Stimulated activated CD4-positive, alpha-beta T cell treated with anti-CD3 and anti-CD28 coated beads, Interleukin-1b, Interleukin-23, amount 100 ng/mL, for 48 hours (primary cell): Measurements from ENCODE around the gene DIP2A.
"Not testable (repeated sequence)": the region's sequence is repeated elsewhere in the genome, so short reads cannot be mapped to it uniquely, and the experiment has no call there.

ENCODE experiments used
- DNase-seq: peaks from one replicate; pipeline ENCODE4 v3.0.0-alpha.2; 2020

The DIP2A gene

GRCh38 chr21:46483300-46484295, 24.9 kb downstream of the DIP2A start:
- DNase-seq = no peak

DNA sequence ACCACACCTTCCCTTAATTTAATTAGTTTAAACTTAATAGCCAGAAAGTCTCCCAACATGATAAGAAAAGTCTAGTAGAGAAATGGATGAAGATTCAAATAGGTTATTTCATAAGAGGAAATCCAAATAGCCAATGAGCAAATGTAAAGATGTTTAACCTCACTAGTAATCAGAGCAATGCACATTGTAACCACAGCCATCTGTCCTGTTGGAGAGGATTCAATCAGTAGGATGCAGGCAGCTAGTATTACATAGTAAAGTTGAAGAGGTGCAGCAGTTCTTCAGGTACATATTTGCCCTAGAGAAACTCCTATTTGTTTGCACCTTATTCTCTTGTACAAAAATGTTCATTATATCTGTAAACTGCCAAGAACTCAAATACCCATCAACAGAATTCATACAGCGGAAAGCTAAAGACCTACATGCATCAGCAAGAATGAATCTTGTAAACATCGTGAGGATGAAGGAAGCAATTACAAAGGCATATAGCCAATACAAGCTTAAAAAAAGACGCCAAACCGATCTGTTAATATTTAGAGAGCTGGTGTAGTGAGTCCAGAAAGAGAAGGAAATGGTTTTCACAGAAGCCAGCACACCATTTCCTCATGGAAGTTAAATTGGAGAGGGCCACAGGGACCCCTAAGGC, 27.9 kb downstream of the DIP2A start:
- DNase-seq = no peak

DNA sequence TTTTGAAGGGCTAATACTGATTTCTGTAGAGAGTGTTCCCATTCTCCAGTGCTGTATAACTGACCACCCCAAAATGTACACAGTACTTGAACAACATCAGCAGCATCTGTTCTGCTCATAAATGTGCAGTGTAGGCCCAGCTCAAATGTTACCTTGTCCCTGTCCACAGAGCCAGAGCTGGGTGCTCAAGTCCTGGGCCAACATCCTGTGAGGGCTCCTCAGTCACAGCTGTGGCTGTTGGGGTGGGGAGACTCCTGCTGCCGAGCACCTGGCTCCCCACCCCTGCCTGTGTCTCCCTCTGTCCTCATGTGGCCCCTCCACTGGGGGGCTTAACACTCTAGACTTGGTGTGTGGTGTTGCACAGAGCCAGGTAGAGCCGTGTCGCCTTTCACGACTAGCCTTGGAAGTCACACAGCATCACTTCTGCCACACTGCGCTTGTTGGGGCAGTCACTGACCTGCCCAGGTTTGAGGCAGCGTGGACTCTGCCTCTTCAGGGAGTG, 30.5 kb downstream of the DIP2A start:
- no peak for DNase-seq

DNA sequence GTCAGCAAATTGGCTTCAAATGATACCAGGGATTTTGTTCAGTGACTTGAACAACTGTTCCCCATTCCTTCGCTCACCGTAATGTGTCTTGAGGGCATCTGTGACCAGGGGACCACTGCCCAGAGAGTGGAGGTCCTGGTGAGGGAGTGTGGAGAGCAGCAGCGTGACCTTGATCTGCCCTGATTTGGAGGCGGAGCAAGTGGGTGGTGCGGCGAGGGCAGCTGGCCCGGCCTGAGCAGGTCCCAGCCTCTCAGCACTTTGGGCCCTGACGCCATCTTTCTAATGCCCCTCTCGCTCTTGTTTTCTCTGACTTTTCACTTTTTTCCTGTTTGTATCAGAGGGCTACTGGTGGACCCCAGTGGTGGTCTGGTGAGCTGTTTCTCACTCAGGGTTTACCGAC, 31.1 kb downstream of the DIP2A start:
- DNase-seq = no peak

DNA sequence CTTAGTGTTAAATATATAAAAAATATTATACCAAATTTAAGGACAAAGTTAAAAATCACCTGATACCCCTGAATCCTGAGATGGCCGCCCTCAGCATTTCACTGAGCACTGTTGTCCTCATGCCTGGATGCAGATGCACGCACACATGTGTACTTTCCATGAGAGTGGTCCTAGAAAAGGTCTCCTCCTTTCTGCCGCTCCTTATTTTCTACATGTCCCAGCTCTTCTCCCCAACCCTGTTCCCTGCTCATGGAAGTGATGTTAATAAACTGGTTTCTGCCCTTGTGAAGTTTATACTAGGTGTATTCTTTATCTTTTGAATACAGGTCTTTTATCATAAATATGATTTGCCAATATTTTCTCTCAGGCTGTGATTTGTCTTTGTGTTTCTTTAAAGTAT, 32.9 kb downstream of the DIP2A start:
- DNase-seq = no peak

DNA sequence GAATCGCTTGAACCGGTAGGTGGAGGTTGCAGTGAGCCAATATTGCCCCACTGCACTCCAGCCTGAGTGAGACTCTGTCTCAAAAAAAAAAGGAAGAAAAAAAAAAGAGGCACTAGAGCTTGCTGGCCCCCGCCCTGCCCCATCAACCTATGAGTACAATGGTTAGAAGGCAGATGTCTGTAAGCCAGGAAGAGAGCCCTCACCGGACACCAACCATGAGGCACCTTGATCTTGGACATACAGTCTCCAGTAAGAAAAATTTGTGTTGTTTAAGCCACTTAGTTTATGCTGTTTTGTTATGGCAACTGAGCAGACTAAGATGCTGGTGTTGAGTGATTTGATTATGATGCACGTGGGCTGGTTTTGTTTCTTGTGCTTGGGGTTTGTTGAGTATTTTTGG, 34.2 kb downstream of the DIP2A start:
- DNase-seq = no peak

DNA sequence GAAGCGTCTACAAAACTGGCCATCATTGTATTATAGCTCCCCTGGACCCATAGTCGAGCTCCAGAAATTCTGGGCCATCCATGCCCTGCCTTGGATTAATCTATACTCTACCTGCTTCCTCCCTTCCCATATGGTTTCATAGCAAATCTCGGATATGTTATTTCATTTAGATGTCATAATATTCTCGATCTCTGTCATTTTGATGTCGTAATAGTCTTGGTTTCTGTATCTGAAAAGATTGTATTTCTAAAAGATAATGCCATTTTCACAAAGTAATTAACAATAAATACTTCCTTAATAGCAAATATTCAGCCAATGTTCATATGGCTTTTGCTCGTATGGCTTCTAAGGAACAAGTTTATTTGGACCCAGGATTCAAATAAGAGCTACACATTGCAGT, 35.1 kb downstream of the DIP2A start:
- DNase-seq = no peak

DNA sequence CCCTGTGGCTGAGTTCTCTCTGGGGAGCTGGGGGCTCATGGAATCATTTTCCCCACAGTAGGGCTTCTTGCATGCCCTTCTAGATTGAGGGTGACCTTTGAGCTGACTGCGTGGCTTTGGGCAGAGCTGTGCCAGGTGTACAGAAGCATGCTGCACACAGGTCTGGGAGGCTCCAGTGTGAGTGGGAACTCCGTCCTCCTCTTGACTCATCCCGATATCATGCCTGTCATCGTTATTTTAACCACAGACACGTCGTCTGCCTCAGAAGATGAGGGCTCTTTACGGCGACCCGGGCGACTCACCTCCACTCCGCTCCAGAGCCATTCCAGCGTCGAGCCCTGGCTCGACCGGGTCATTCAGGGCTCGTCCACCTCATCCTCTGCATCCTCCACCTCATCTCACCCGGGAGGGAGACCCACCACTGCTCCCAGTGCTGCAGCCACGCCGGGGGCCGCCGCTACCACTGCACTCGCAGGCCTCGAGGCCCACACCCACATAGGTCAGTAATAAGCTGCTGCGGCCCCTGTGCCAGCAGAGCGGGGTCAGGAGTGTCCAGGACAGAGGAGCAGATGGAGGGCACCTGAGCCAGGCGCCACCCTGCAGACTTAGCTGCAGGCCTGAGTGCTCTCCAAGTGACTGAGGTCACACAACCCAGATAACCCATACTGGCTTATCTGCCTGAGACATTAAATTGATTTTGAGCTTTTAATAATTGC, 39.8 kb downstream of the DIP2A start:
- DNase-seq = no peak

- no peak for DNase-seq
Measured at GRCh38 chr21:46500224-46500861, 41.7 kb downstream of the DIP2A start.

GRCh38 chr21:46503922-46504550, 45.3 kb downstream of the DIP2A start:
- no peak for DNase-seq

- DNase-seq = no peak
Measured at GRCh38 chr21:46504666-46505065, 46.0 kb downstream of the DIP2A start.

GRCh38 chr21:46507562-46507961, 48.9 kb downstream of the DIP2A start:
- DNase-seq = no peak

GRCh38 chr21:46509741-46510502, 51.2 kb downstream of the DIP2A start:
- no peak for DNase-seq

- no peak for DNase-seq
Measured at GRCh38 chr21:46515109-46515508, 56.4 kb downstream of the DIP2A start.

DNA sequence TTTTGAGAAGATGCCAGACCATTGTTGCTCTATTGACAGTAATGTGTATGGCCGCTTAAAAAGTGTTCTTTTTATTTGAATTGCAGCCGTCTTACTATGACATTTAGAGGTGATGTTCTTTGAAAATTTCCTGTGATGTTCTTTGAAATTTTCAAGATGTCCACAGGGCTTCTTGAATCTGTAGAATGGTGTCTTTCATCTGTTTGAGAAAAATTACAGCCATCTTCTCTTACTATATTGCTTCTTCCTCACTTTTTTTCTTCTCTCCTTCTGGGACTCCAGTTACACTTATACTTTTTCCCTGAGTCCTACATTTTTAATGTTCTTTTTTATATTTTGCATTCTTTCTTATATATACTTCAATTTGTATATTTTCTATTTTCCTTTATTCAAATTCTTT, 57.4 kb downstream of the DIP2A start:
- DNase-seq = no peak

DNA sequence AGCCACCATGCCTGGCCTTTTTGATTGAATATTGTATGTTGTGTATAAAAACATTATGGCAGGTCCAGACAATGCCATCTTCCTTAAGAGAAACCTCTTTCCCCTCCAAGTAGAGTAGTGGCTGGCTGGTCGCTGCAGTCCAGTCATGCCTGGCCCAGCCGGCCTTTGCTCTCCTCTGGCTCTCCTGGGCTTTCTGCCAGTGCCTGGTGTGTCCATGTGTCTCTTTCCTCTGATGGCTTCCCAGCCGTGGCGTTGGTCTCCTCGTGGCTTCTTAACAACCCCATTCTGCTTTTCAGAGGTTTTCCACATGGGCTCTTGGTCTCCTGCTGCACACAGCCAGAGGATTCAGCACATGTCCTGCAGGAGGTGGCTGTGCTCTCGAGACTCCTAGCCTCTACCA, 58.7 kb downstream of the DIP2A start:
- DNase-seq = no peak

DNA sequence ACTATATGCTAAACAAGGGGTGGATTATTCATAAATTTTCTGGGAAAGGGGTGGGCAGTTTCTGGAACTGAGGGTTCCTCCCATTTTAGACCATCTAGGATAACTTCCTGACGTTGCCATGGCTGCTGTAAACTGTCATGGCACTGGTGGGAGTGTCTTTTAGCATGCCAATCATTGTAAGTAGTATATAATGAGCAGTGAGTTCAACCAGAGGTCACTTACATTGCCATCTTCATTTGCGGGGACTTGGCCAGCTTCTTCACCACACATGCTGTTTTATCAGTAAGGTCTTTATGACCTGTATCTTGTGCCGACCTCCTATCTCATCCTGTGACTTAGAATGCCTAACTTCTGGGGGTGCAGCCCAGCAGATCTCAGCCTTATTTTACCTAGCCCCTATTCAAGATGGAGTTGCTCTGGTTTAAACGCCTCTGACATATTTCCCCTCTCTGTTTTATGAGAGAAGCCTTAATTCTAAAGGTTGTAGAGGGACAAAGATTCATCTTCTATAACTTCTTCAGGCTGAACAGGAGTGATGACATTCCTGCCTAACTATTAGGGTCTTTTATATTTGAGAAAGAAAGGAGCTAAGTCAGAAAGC, 60.4 kb downstream of the DIP2A start:
- no peak for DNase-seq

DNA sequence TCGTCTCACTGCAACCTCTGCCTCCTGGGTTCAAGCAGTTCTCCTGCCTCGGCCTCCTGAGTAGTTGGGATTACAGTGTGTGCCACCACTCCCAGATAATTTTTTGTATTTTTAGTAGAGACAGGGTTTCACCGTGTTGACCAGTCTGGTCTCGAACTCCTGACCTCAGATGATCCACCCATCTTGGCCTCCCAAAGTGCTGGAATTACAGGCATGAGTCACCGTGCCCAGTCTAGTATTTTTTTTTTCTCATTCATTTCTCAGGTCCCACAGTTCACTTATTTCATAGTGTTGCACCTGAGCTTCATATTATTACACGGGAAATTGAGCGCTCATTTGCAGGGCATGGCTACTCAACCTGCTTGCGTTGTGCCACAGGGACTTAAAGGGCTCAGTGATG, 68.7 kb downstream of the DIP2A start:
- DNase-seq = not testable (repeated sequence)

GRCh38 chr21:46527801-46528200, 69.1 kb downstream of the DIP2A start:
- DNase-seq = no peak

GRCh38 chr21:46532080-46532479, 73.4 kb downstream of the DIP2A start:
- DNase-seq = no peak

- no peak for DNase-seq
Measured at GRCh38 chr21:46537026-46537425, 78.3 kb downstream of the DIP2A start.
